KMS-11 (cell line): ENCODE data around the gene SBK1.

Source experiments
- H2AFZ ChIP-seq: fragments of 200-600 bp; sonication (generic); 2 replicates; pipeline ENCODE4 v1.6.1; 2016; ENCODE audit warnings: antibody characterized with exemption, mixed run types, low read depth
- H3K27ac ChIP-seq: fragments of 200-600 bp; sonication (generic); 2 replicates; pipeline ENCODE4 v1.6.1; 2016; ENCODE audit warnings: mild to moderate bottlenecking, mixed run types
- H3K27me3 ChIP-seq: fragments of 200-600 bp; sonication (generic); 2 replicates; pipeline ENCODE4 v1.6.1; 2017; ENCODE audit warnings: mild to moderate bottlenecking, low read depth, mixed run types, moderate library complexity; ENCODE audit not compliant: insufficient read depth
- H3K36me3 ChIP-seq: fragments of 200-600 bp; sonication (generic); 2 replicates; pipeline ENCODE4 v1.6.1; 2017; ENCODE audit warnings: mild to moderate bottlenecking, mixed run types; ENCODE audit not compliant: insufficient read depth
- H3K4me1 ChIP-seq: fragments of 200-600 bp; sonication (generic); 2 replicates; pipeline ENCODE4 v1.6.1; 2016; ENCODE audit warnings: mild to moderate bottlenecking, low read depth, mixed run types; ENCODE audit not compliant: poor library complexity, severe bottlenecking
- H3K4me2 ChIP-seq: fragments of 200-600 bp; sonication (generic); 2 replicates; pipeline ENCODE4 v1.7.0; 2016; ENCODE audit warnings: mild to moderate bottlenecking, mixed run types
- H3K4me3 ChIP-seq: fragments of 200-600 bp; sonication (generic); IDR thresholded peaks from 2 replicates; pipeline ENCODE4 v1.6.1; 2017; ENCODE audit warnings: low read depth, low read length, mixed read lengths; ENCODE audit not compliant: insufficient read depth
- H3K79me2 ChIP-seq: fragments of 200-600 bp; sonication (generic); 2 replicates; pipeline ENCODE4 v1.6.1; 2016; ENCODE audit warnings: low read depth, mixed run types; ENCODE audit not compliant: insufficient read depth
- H3K9ac ChIP-seq: fragments of 200-600 bp; sonication (generic); 2 replicates; pipeline ENCODE4 v1.6.1; 2016; ENCODE audit warnings: mild to moderate bottlenecking, mixed run types
- H4K20me1 ChIP-seq: fragments of 200-600 bp; sonication (generic); 2 replicates; pipeline ENCODE4 v1.6.1; 2016; ENCODE audit warnings: mild to moderate bottlenecking, mixed run types; ENCODE audit not compliant: insufficient read depth
- CTCF ChIP-seq: fragments of 200-600 bp; sonication (generic); conservative IDR thresholded peaks from 2 replicates; pipeline ENCODE4 v1.6.1; 2017; ENCODE audit warnings: low read depth, mild to moderate bottlenecking, antibody characterized with exemption, low read length, moderate library complexity, mixed read lengths

Gene SBK1

GRCh38 chr16:28307936-28308335, 15.6 kb downstream of the SBK1 start:
- no peak overlapping the region for H2AFZ ChIP-seq
- no peaks in the 10 kb centered on the region for H3K36me3 ChIP-seq
- H3K4me2 ChIP-seq: no peak overlapping the region
- H3K9ac ChIP-seq: no peak overlapping the region
- no peaks in the 10 kb centered on the region for H3K4me1 ChIP-seq
- no peaks in the 10 kb centered on the region for H4K20me1 ChIP-seq
- no peak for TF ChIP-seq CTCF
- H3K27ac ChIP-seq: no peak overlapping the region
- H3K4me3 ChIP-seq: no peak overlapping the region
- peaks cover 94% of the 10 kb centered on the region for H3K27me3 ChIP-seq
- H3K79me2 ChIP-seq: no peaks in the 10 kb centered on the region

- Histone ChIP-seq H3K4me1 (no peaks in the 10 kb centered on the region), H3K27ac (no peak overlapping the region), H2AFZ (no peak overlapping the region), H3K79me2 (no peaks in the 10 kb centered on the region), H3K27me3 (peaks cover 86% of the 10 kb centered on the region), H3K4me2 (no peak overlapping the region), H3K9ac (no peak overlapping the region), H3K36me3 (no peaks in the 10 kb centered on the region), H4K20me1 (no peaks in the 10 kb centered on the region), H3K4me3 (no peak overlapping the region)
- TF ChIP-seq CTCF: no peak
Measured at GRCh38 chr16:28308794-28309584, 16.7 kb downstream of the SBK1 start.

GRCh38 chr16:28309811-28310311, 17.5 kb downstream of the SBK1 start:
- Histone ChIP-seq H3K79me2 (no peaks in the 10 kb centered on the region), H3K4me2 (no peak overlapping the region), H3K4me3 (no peak overlapping the region), H3K27ac (no peak overlapping the region), H3K9ac (no peak overlapping the region), H3K36me3 (no peaks in the 10 kb centered on the region), H2AFZ (no peak overlapping the region), H4K20me1 (no peaks in the 10 kb centered on the region), H3K27me3 (peaks cover 81% of the 10 kb centered on the region), H3K4me1 (no peaks in the 10 kb centered on the region)
- TF ChIP-seq CTCF: no peak

GRCh38 chr16:28310796-28311195, 18.5 kb downstream of the SBK1 start:
- Histone ChIP-seq H3K79me2 (no peaks in the 10 kb centered on the region), H4K20me1 (no peaks in the 10 kb centered on the region), H3K4me1 (no peaks in the 10 kb centered on the region), H3K4me2 (no peak overlapping the region), H3K4me3 (no peak overlapping the region), H2AFZ (no peak overlapping the region), H3K9ac (no peak overlapping the region), H3K27me3 (peaks cover 76% of the 10 kb centered on the region), H3K27ac (no peak overlapping the region), H3K36me3 (no peaks in the 10 kb centered on the region)
- TF ChIP-seq CTCF: no peak
